Fibroblast of gingiva (primary cell): Measurements from ENCODE around the gene LAMA1.

Source experiments
- DNase-seq: peaks from one replicate; pipeline ENCODE4 v3.0.0-alpha.2; 2011; ENCODE audit warnings: low read depth

The LAMA1 gene

GRCh38 chr18:7047336-7047735 lies 70.3 kb downstream of the LAMA1 start:
- DNase-seq, result no peak

GRCh38 chr18:7038330-7038851 lies 79.2 kb downstream of the LAMA1 start:
- peak; percentile 99 for DNase-seq

GRCh38 chr18:7037470-7037869 lies 80.1 kb downstream of the LAMA1 start:
- no peak for DNase-seq

- no peak for DNase-seq
Observed at GRCh38 chr18:7035807-7036206, 81.8 kb downstream of the LAMA1 start.

- DNase-seq, result no peak
Observed at GRCh38 chr18:7034924-7035323, 82.7 kb downstream of the LAMA1 start.

GRCh38 chr18:7032537-7032936 lies 85.1 kb downstream of the LAMA1 start:
- DNase-seq, result no peak

- DNase-seq, result no peak
Observed at GRCh38 chr18:7028625-7029024, 89.0 kb downstream of the LAMA1 start.

GRCh38 chr18:7025194-7025593 lies 92.4 kb downstream of the LAMA1 start:
- DNase-seq, result no peak

GRCh38 chr18:7023581-7023980 lies 94.0 kb downstream of the LAMA1 start:
- DNase-seq, result no peak

GRCh38 chr18:7023063-7023580 lies 94.5 kb downstream of the LAMA1 start:
- DNase-seq, result no peak

GRCh38 chr18:7021994-7022840 lies 95.4 kb downstream of the LAMA1 start:
- peak; percentile 21 for DNase-seq

GRCh38 chr18:7020995-7021777 lies 96.4 kb downstream of the LAMA1 start:
- DNase-seq, result no peak

GRCh38 chr18:7017013-7017412 lies 100.6 kb downstream of the LAMA1 start:
- no peak for DNase-seq

GRCh38 chr18:7011142-7011541 lies 106.5 kb downstream of the LAMA1 start:
- no peak for DNase-seq

- DNase-seq, result no peak
Observed at GRCh38 chr18:7004009-7004408, 113.6 kb downstream of the LAMA1 start.

GRCh38 chr18:7002107-7002506 lies 115.5 kb downstream of the LAMA1 start:
- no peak for DNase-seq

GRCh38 chr18:7000484-7001096 lies 117.0 kb downstream of the LAMA1 start:
- DNase-seq, result peak; percentile 45

GRCh38 chr18:6997808-6998207 lies 119.8 kb downstream of the LAMA1 start:
- DNase-seq, result peak; percentile 41

- peak; percentile 16 for DNase-seq
Observed at GRCh38 chr18:6994771-6995430, 122.7 kb downstream of the LAMA1 start.

- peak; percentile 48 for DNase-seq
Observed at GRCh38 chr18:6994056-6994770, 123.4 kb downstream of the LAMA1 start.

GRCh38 chr18:6992761-6993160 lies 124.8 kb downstream of the LAMA1 start:
- no peak for DNase-seq
